GM19193 (cell line): ENCODE data around the gene ADGRB3.

Experiments used
- POLR2A ChIP-seq: IDR thresholded peaks from 4 replicates; pipeline ENCODE4 v1.6.1; 2011; ENCODE audit not compliant: insufficient read depth, insufficient read length; ENCODE audit errors: extremely low read depth

The ADGRB3 gene

DNA sequence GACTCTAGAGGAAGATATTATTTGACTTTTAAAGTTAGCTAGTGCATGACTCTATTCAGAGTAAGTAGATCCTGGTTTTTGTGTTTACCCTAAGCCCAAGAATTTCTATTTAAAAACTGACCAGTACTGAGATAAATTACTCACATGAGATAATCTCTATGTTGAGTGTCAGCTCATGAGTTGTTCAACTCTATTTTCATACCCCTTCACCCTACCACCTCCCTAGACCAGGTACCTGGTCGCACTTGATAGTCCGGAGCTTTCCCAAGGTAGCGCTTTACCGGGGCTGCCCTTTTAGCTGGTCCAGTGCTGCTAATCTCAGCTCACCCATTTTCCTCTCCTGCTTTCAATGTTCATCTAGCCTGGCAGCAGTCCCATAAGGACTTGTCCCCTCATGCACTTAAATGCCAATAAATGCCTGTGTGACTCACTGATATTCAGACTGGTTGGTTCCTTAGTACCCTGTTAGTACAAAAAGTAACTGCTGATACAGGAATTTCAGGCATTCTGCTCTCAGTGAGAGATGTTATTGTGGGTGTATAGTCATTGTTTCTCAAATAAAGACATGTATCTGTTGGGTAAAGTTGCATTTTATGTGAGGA, 503.9 kb downstream of the ADGRB3 start:
- TF ChIP-seq POLR2A: no peak

DNA sequence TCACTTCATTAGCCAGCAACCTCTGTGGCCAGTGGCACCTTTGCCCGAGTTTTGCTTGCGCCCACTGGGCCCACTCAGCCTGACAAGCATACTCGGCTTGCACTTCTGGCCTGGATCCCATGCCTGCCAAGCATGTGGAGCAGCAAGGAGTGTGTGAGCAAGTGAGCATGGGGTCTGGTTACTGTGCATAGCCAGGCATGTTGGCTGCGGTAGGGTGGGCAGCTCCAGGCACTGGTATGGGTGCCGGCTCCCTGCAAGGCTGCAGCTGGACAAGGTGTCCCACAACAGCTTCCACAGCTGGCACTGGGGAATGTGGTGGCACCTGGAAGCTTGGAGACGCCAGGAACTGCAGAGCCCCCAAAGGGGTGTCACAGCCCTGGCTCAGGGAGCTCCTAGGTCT, 510.0 kb downstream of the ADGRB3 start:
- no peak for TF ChIP-seq POLR2A

DNA sequence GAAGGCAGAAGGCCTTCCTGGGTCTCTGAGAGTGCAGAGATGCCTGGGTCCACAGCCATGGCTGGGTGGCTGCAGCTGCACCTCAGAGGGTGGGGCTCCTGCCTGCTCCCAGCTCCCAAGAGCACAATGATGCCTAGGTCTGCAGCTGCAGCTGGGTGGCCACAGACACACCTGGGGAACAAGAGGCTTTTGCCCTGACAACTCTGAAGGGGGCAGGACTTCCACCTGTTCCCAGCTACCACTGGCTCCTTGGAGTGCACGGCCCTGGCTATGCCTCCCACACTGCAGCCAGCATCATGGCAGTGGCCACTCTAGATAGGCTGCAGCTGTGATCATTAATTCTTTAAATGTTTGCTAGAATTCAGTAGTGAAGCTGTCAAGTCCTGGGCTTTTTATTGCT, 511.3 kb downstream of the ADGRB3 start:
- TF ChIP-seq POLR2A: no peak

DNA sequence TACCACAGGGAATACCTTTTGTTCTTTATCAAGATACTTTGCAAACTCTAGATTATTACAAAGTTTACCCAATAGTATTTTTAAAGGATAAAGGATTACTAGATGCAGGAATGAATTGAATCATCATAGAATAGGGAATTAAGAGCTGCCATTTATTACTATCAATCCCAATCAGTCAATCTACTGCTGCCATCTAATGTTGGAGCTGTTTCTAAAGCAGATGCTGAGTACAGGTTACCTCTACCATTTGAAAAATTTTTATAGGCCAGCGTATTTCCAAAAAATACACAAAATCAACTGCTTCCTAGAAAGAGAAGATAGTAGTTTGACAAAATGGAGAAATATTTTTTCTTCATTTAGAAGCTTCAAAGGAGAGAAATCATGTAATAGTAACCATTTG, 520.4 kb downstream of the ADGRB3 start:
- no peak for TF ChIP-seq POLR2A

DNA sequence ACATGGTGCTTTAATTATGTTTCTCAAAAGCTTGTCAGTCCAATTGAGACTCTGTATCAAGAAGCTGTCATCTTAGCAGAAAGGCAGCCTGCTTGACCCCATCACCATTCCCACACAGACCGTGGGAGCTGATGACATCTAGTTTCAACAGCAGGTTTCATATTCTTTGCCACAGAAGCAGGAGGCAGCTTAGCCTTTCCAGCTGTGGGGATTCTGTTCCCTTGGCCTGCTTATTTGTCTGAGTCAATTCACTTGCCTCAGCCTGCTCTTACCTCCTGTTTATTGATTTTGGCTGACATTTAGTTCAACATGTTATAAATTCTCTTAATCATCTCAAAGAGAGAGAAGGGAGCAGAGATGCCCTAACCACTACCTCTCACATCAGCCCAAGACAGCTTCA, 527.7 kb downstream of the ADGRB3 start:
- no peak for TF ChIP-seq POLR2A

DNA sequence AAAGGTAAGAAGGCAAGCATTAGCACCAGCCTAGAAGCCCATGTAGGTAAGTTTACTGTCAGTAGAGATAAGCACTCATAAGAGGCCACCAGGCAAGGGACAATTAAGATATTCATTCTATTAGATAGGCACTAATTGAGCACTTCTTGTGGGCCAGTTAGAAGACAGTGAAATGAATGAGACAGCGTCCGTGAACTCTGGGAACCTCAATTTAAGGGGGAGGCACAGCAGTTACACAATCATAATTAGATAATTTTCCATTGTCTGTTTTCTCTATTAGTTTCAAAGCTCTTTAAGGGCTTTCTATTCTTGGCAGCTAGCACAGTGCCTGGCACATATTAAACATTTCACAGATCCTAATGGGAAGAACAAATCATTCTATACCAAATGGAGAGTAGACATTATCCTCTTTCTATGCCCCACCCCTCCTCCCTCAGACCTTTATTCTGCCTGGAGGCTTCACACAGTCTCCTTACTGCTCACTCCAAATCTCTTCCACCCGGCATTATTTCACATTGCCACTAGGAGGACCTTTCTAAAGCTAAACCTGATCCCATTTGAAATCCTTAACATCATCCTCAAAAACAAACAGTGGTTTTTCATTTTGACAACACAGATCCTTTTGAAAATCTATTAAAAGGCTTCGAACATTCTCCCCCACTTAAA, 529.6 kb downstream of the ADGRB3 start:
- TF ChIP-seq POLR2A: no peak

DNA sequence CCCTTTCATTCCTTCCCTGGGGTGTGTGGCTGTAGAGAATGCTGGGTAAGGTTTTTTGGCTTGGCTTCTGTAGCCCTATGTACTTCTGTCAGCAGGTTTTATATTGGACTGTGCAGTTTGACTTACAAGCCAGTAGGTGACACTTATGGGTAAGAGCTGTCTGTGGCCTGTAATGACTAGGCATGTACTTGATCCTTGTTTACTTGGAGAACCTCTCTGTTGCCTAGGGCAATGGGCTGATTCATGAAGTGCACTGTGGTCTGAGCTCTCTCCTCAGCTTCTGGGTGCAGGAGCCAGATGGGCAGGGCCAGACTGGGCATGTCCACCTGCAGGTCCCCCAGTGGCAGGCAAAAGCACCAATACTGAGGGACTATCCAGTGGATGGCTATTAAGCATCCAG, 544.6 kb downstream of the ADGRB3 start:
- no peak for TF ChIP-seq POLR2A

DNA sequence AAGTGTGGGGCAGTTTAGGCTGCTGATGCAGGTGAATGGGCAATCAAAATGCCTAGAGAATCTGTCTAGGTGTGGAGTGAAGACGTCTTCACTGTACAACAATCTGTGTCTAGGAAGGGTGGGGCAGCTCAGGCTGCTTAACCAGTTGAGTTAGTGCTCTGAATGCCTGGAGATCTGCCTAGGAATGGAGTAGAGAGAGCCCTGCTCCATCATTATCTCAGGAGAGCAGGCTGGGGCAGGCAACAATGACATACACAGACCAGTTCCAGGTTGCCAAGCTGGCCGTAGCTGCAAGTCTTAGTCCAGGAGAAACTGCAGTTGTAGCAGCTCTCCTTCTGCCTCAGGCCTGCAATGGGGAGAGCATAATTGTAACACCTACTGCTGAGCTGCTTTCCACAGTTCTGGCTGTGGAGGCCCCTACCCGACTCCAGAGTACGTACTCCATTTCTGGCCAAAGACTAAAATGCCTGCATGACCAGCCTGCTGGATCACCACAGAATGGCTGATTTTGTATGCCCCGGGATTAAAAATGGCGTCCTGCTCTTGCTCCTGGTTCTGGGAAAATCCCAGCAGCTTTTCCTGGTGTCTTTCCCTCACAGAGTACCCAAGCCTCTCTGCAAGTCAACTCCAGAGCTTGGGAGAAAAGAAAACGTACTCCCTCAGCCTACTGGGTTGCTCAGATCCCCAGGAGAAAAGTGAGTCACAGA, 545.4 kb downstream of the ADGRB3 start:
- TF ChIP-seq POLR2A: no peak

DNA sequence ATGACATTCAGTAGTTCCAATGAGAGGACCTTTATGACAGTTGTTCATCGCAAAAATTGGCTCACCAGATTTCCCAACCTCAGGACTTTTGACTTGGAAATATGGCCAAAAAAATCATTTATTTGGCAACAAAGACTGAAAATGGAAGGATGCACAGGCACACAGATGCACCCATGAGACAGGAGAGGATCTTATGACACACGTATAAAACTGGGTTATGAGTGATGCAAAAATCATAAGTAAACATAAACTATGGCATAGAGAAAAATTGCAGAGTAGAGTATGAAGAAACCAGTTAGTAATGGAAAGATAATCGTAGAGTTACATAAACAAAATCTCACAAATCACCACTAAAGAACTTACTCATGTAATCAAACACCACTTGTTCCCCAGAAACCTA, 546.9 kb downstream of the ADGRB3 start:
- no peak for TF ChIP-seq POLR2A

DNA sequence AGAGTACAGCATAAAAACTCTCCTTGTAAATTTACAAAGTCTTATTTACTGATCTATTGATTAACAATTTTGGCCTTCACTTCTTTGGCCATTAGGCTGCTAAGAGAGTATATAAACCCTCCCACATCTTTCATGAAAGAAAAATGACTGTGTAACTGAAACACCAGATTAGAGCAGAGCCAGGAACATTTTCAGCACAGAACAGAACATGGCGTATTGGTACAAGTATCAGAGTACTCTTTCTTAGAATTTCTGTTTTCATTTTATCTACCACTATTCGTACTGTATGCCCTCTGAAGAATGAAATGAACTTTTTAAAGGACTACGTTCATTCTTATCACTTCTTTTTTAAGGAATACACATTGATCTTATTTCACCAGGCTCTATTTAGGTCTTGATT, 550.2 kb downstream of the ADGRB3 start:
- no peak for TF ChIP-seq POLR2A

DNA sequence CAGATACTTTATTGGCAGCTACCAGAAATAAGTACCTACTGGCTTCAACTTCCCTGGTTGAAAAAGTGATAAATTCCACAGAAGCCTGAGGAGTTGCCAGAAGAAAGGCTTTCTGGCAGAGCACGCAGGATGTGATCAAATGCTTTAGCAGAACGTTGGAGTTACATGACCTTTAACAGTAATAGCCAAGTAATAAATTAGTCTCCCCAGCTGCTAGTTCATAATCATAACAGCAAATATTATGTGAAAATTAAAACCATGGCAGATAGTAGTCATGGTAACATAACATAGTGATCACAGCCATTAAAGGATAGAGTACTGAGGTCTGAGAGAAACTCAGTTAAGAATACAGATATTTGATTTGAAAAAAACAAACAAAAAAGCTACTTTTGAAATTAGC, 567.7 kb downstream of the ADGRB3 start:
- no peak for TF ChIP-seq POLR2A

DNA sequence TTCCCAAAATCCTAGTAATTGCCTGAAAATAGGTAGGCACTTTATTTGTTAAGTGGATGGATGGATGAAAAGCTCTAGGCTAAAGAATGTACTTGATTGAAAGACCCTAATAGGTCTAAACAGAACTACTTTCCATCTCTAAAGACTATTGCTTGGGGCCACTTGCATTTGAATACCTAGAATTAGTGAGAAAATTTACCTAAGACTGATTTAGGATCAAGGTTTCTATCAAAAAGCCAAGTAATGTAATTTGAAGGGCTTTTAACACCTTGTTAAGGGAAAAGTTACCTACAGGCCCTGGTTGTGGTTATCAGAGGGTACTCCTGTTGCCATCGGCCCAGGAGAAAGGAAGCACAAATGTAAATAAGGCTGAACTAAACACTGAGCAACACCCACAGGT, 581.0 kb downstream of the ADGRB3 start:
- TF ChIP-seq POLR2A: no peak

DNA sequence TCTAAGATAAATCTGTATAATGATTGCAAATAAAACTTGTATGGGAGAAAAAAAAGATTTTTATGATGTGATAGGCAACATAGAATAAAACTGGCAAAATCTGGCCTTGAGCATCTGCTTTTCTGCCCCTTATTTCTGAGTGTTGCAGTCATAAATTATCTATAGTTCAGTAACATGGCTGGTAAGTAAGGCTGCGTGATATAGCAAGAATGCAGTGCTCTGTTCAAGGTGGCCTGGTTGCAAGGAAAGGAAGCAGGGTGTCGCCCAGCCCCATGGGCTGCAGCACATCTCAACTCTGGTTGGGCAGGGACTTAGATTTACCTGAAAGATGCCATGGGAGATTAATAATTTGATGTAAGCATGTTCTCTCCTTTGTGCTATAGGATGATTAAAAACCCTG, 582.3 kb downstream of the ADGRB3 start:
- no peak for TF ChIP-seq POLR2A

DNA sequence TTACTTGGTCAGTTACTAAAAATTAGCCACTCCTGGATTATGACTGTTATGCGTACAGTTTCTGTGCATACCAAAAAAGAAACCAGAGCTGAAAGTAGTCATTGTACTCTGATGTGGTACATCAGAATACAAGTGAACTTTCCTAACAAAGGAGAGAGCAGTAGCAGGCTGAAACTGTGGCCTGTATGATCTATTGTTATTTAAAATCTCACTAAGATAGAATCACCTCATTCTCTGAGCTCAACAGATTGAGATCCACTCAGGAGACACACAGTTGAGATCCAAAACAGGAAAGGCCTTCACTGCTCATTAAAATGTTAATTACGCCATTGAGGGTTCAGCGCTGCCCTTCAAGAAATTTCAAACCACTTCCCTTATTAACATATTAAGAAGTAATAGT, 585.3 kb downstream of the ADGRB3 start:
- TF ChIP-seq POLR2A: no peak

DNA sequence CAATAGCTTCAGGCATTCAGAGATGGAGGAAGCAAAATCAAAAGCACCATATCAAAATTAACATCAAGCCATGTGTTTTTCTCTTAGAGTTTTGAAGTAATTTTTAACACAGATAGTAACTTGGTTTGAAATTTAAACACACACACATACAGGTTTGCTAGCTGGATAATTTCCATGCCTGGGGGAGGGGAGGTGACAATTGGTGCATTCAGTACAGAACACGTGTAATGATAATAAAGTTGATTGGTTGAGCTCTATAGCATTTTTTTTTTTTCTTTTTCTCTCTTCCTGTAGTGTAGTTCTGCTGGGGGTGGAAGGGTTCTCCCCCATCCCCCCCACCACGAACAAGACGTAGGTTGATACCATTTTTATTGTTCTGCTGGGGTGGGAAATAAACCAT, 596.9 kb downstream of the ADGRB3 start:
- TF ChIP-seq POLR2A: no peak

DNA sequence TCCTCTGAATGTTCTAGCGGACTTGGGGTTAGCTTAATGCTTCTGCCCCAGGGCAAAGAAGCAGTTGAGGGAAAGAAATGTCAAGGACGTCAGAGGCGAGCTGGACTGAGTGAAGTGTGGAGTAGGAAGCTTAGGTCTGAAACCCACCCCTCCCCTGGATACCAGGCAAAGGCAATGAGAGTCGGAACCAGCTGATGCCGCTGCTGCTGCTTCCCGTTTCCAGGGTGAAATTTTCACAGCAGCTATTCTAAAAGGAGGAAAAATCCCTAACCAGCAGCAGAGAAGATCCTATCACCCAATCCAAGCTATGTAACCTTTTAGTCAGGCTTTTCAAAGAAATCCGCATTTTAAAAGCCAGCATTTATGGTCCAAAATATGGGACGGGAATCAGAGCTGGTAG, 597.4 kb downstream of the ADGRB3 start:
- TF ChIP-seq POLR2A: no peak
